HG03520 (cell line): ENCODE data around the gene PSMC4.
A peak's percentile ranks its signal among the peaks of the same experiment; 100 is the strongest.
"Not testable (repeated sequence)": the region's sequence is repeated elsewhere in the genome, so short reads cannot be mapped to it uniquely, and the experiment has no call there.

Experiments
- ATAC-seq: cut with Tn5 transposase; IDR thresholded peaks from one replicate; pipeline ENCODE4 v1.9.1; 2021; ENCODE audit warnings: mild to moderate bottlenecking, moderate library complexity; ENCODE audit not compliant: unreplicated experiment

The PSMC4 gene

GRCh38 chr19:39943586-39943985 lies 27.4 kb upstream of the PSMC4 start:
- ATAC-seq = no peak

GRCh38 chr19:39946532-39946931 lies 24.4 kb upstream of the PSMC4 start:
- ATAC-seq = no peak

GRCh38 chr19:39949026-39949747 lies 21.8 kb upstream of the PSMC4 start:
- ATAC-seq = no peak

- no peak for ATAC-seq
Measured at GRCh38 chr19:39951065-39951650, 19.8 kb upstream of the PSMC4 start.

- ATAC-seq = no peak
Measured at GRCh38 chr19:39951686-39952085, 19.3 kb upstream of the PSMC4 start.

- ATAC-seq = no peak
Measured at GRCh38 chr19:39953915-39954314, 17.1 kb upstream of the PSMC4 start.

GRCh38 chr19:39957886-39958285 lies 13.1 kb upstream of the PSMC4 start:
- ATAC-seq = not testable (repeated sequence)

- not testable (repeated sequence) for ATAC-seq
Measured at GRCh38 chr19:39958942-39959341, 12.0 kb upstream of the PSMC4 start.

GRCh38 chr19:39959407-39959806 lies 11.6 kb upstream of the PSMC4 start:
- not testable (repeated sequence) for ATAC-seq

GRCh38 chr19:39963898-39964297 lies 7.1 kb upstream of the PSMC4 start:
- ATAC-seq = no peak

- ATAC-seq = no peak
Measured at GRCh38 chr19:39966617-39967016, 4.3 kb upstream of the PSMC4 start.

GRCh38 chr19:39967561-39967960 lies 3.4 kb upstream of the PSMC4 start:
- no peak for ATAC-seq

GRCh38 chr19:39968789-39969188 lies 2.2 kb upstream of the PSMC4 start:
- ATAC-seq = no peak

GRCh38 chr19:39969266-39969665 lies 1.7 kb upstream of the PSMC4 start:
- ATAC-seq = no peak

- no peak for ATAC-seq
Measured at GRCh38 chr19:39969681-39970424, 1.1 kb upstream of the PSMC4 start.

GRCh38 chr19:39970425-39970674 lies 615 bp upstream of the PSMC4 start:
- peak; percentile 10 for ATAC-seq

GRCh38 chr19:39971380-39972035 lies 543 bp downstream of the PSMC4 start:
- no peak for ATAC-seq

- ATAC-seq = no peak
Measured at GRCh38 chr19:39974377-39975155, 3.6 kb downstream of the PSMC4 start.

- ATAC-seq = no peak
Measured at GRCh38 chr19:39982883-39983282, 11.9 kb downstream of the PSMC4 start.

GRCh38 chr19:39983695-39984300 lies 12.8 kb downstream of the PSMC4 start:
- ATAC-seq = no peak

- no peak for ATAC-seq
Measured at GRCh38 chr19:39986643-39987042, 15.7 kb downstream of the PSMC4 start.
